Endothelial cell of umbilical vein (primary cell): ENCODE measurements around the gene GPATCH2. TPM values are rescaled to one million over a fixed set of nuclear protein-coding genes. Genes with fewer than 3 reads are reported as not detected.
"Not testable (repeated sequence)": the region's sequence is repeated elsewhere in the genome, so short reads cannot be mapped to it uniquely, and the experiment has no call there.

ENCODE experiments used
- BruUV-seq: library from RNA; stranded (reverse); fragments of 400-500 nt; replicated peaks from 2 replicates; lab custom pipeline; 2021; lab: Mats Ljungman, UMichigan
- CTCF ChIA-PET: fragments of 300-600, 350-600 bp; sonication (Branson Sonifier 250); formaldehyde crosslinking; loops from one replicate; lab custom pipeline; 2021; ENCODE audit warnings: antibody characterized with exemption, inconsistent platforms; lab: Charles Lee
- POLR2A ChIA-PET: fragments of 300-600, 350-600 bp; sonication (Branson Sonifier 250); formaldehyde crosslinking; loops from one replicate; lab custom pipeline; 2021; ENCODE audit warnings: antibody characterized with exemption, inconsistent platforms; lab: Charles Lee
- DNase-seq: peaks from one replicate; pipeline ENCODE4 v3.0.0-alpha.2; 2011; ENCODE audit warnings: low read depth, low spot score
- FAIRE-seq: peaks from 2 replicates; lab custom pipeline; 2011; peaks lifted over from hg19 to GRCh38; lab: Jason Lieb, UNC
- H2AFZ ChIP-seq: 2 replicates; pipeline ENCODE4 v1.6.0; 2012; ENCODE audit warnings: low read depth, low read length, control low read depth, inconsistent platforms
- H3K27ac ChIP-seq: 2 replicates; pipeline ENCODE4 v1.5.1; 2011; ENCODE audit warnings: low read depth, mild to moderate bottlenecking, control low read depth, low read length, moderate library complexity; ENCODE audit not compliant: insufficient read depth
- H3K27me3 ChIP-seq, 2 experiments: 2 replicates each; pipeline versions ENCODE4 v1.6.0 to v1.6.1; 2011; ENCODE audit warnings: low read length in 2 of 2, mixed read lengths in 1 of 2; ENCODE audit not compliant: control insufficient read depth in 2 of 2, insufficient read depth in 2 of 2
- H3K36me3 ChIP-seq, 2 experiments: 2 replicates in 1 of 2; 3 replicates in 1 of 2; pipeline ENCODE4 v1.5.1; 2011; ENCODE audit warnings: low read length in 2 of 2, mild to moderate bottlenecking in 1 of 2, moderate library complexity in 1 of 2; ENCODE audit not compliant: control insufficient read depth in 2 of 2, insufficient read depth in 2 of 2; ENCODE audit errors: extremely low read depth in 1 of 2
- H3K4me1 ChIP-seq: 3 replicates; pipeline ENCODE4 v1.5.1; 2011; ENCODE audit warnings: mild to moderate bottlenecking, low read length; ENCODE audit not compliant: control insufficient read depth, insufficient read depth; ENCODE audit errors: extremely low read depth
- H3K4me2 ChIP-seq: 2 replicates; pipeline ENCODE4 v1.6.1; 2011; ENCODE audit warnings: low read length, control low read depth, mixed read lengths; ENCODE audit not compliant: insufficient read depth
- H3K4me3 ChIP-seq, 3 experiments: fragments of 200-600 bp in 1 of 3; sonication (generic), shearing (Covaris generic) in 1 of 3; replicated peaks in 1 of 3; 2 replicates each; pipeline ENCODE4 v1.5.1; 2011 to 2016; ENCODE audit warnings: control low read depth in 3 of 3, low read length in 3 of 3, mild to moderate bottlenecking in 2 of 3, inconsistent platforms in 1 of 3, low read depth in 1 of 3, moderate library complexity in 1 of 3; ENCODE audit not compliant: insufficient read depth in 1 of 3
- H3K79me2 ChIP-seq: 2 replicates; pipeline ENCODE4 v1.6.0; 2012; ENCODE audit warnings: low read length, inconsistent platforms; ENCODE audit not compliant: control insufficient read depth, insufficient read depth
- H3K9ac ChIP-seq: replicated peaks from 2 replicates; pipeline ENCODE3; 2011; ENCODE audit warnings: low read length, control low read depth; ENCODE audit not compliant: insufficient read depth; ENCODE audit errors: extremely low read depth
- H3K9me1 ChIP-seq: replicated peaks from 3 replicates; pipeline ENCODE4 v1.6.0; 2011; ENCODE audit warnings: mild to moderate bottlenecking, low read length; ENCODE audit not compliant: control insufficient read depth, insufficient read depth; ENCODE audit errors: extremely low read depth
- H3K9me3 ChIP-seq: replicated peaks from 2 replicates; pipeline ENCODE4 v1.5.1; 2012; ENCODE audit warnings: low read length, inconsistent platforms; ENCODE audit not compliant: control insufficient read depth, insufficient read depth
- H4K20me1 ChIP-seq: replicated peaks from 2 replicates; pipeline ENCODE3; 2011; ENCODE audit warnings: mild to moderate bottlenecking, low read length; ENCODE audit not compliant: control insufficient read depth, insufficient read depth; ENCODE audit errors: extremely low read depth
- GATA2 ChIP-seq: IDR thresholded peaks from 2 replicates; pipeline ENCODE4 v1.7.0; 2011; ENCODE audit warnings: low read depth, mild to moderate bottlenecking, moderate library complexity, mixed read lengths, low read length; ENCODE audit not compliant: insufficient read length, insufficient read depth
- MYC ChIP-seq: IDR thresholded peaks from one replicate; pipeline ENCODE4 v1.6.1; 2011; ENCODE audit warnings: mild to moderate bottlenecking, low read depth, low read length
- POLR2A ChIP-seq: IDR thresholded peaks from 2 replicates; pipeline ENCODE4 v1.6.1; 2012; ENCODE audit warnings: low read depth, mild to moderate bottlenecking, control low read depth, low read length
- dilution Hi-C: fragments of 300-500 bp; cut with MboI; formaldehyde crosslinking; loops from one replicate; pipeline ENCODE4 v1.15.0; 2019; ENCODE audit warnings: low sequenced_read_pairs; ENCODE audit not compliant: extremely low pct_ligation_motif_present
- intact Hi-C: fragments of 100-400 bp; cut with micrococcal nuclease; formaldehyde crosslinking; loops from one replicate; pipeline ENCODE4 v1.10.0; 2022
- polyA plus RNA-seq, 4 experiments: library from polyadenylated mRNA; depleted of rRNA in 3 of 4; stranded (reverse) in 3 of 4; unstranded in 1 of 4; fragments of >200 nt; gene quantifications; 2 replicates each; pipeline versions ENCODE4 v1.2.1 to v1.2.3, GENCODE V29; 2011 to 2012; ENCODE audit warnings: missing spikeins in 1 of 4
- total RNA-seq: library from RNA; stranded (reverse); gene quantifications from 2 replicates; pipeline ENCODE4 v1.2.3, GENCODE V29; 2021
- TF ChIP-seq, protein P1 (sequence below), 2 donors: IDR thresholded peaks; 1 replicate in 1 of 2; 2 replicates in 1 of 2; pipeline ENCODE4 v1.5.1; 2011; ENCODE audit warnings: low read length in 2 of 2, mild to moderate bottlenecking in 2 of 2, moderate library complexity in 2 of 2, control low read depth in 1 of 2, inconsistent platforms in 1 of 2, low read depth in 1 of 2; ENCODE audit not compliant: insufficient read depth in 1 of 2; ENCODE audit errors: extremely low read depth in 1 of 2

GPATCH2 gene
- total and polyA plus RNA-seq, 2 donors (not counting 3 experiments of a cell fraction or from before 2014, with no cell fraction given) = 3.3 to 15.6 TPM

DNA sequence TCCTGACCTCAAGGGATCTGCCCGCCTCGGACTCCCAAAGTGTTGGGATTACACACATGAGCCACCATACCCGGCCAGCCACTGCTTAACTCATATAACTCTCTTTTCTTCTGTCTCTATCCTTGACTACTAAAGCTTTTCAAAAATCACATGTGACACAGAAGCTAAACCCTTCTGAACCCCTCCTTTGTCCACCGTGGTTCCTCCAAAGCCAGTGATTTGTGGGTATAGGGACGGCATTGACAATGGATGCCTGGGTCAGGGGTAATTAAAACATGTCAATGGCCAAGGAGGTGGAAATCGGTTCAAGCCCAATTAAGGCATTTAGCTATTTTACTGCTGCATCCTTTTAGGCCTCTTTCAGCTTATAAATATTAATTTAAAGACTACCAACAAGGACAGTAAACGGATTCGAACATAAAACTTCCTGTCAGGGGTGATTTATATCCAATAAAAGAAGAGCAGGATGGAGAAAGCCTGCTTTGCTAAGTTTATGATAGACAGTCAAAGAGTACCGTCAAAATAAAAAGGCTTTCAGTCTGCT is 242.3 kb downstream of the GPATCH2 start:
- no peaks in the 10 kb centered on the region for H3K9me3 ChIP-seq
- H2AFZ ChIP-seq = no peak overlapping the region
- TF ChIP-seq, protein P1, sequence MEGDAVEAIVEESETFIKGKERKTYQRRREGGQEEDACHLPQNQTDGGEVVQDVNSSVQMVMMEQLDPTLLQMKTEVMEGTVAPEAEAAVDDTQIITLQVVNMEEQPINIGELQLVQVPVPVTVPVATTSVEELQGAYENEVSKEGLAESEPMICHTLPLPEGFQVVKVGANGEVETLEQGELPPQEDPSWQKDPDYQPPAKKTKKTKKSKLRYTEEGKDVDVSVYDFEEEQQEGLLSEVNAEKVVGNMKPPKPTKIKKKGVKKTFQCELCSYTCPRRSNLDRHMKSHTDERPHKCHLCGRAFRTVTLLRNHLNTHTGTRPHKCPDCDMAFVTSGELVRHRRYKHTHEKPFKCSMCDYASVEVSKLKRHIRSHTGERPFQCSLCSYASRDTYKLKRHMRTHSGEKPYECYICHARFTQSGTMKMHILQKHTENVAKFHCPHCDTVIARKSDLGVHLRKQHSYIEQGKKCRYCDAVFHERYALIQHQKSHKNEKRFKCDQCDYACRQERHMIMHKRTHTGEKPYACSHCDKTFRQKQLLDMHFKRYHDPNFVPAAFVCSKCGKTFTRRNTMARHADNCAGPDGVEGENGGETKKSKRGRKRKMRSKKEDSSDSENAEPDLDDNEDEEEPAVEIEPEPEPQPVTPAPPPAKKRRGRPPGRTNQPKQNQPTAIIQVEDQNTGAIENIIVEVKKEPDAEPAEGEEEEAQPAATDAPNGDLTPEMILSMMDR (IDR thresholded peaks at IDR 0.05; ENCODE audit: extremely low read depth in 1 of 2, insufficient read depth in 1 of 2, low read depth in 1 of 2, low read length in 2 of 2) = no peak
- TF ChIP-seq GATA2 = no peak
- no peak for TF ChIP-seq MYC
- no peak for TF ChIP-seq POLR2A
- DNase-seq (no peak), FAIRE-seq (no peak)
- H3K4me3 ChIP-seq = no peak overlapping the region
- BruUV-seq = no TSS peak
- no peaks in the 10 kb centered on the region for H3K27me3 ChIP-seq
- no peak overlapping the region for H3K27ac ChIP-seq
- H3K79me2 ChIP-seq = no peaks in the 10 kb centered on the region
- H3K9ac ChIP-seq = no peak overlapping the region
- no peaks in the 10 kb centered on the region for H3K9me1 ChIP-seq
- intact Hi-C loops (no loop called here), dilution Hi-C loops (no loop called here)
- POLR2A ChIA-PET = no interaction called here
- CTCF ChIA-PET = no interaction called here
- H3K36me3 ChIP-seq = no peaks in the 10 kb centered on the region
- no peaks in the 10 kb centered on the region for H3K4me1 ChIP-seq
- H4K20me1 ChIP-seq = no peaks in the 10 kb centered on the region
- no peak overlapping the region for H3K4me2 ChIP-seq

DNA sequence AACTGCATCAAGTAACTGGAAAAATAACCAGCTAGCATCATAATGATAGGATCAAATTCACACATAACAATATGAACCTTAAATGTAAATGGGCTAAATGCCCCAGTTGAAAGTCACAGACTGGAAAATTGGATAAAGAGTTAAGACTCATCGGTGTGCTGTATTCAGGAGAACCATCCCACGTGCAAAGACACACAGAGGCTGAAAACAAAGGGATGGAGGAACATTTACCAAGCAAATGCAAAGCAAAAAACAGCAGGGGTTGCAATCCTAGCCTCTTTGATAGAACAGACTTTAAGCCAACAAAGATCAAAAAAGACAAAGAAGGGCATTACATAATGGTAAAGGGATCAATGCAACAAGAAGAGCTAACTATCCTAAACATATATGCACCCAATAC is 249.1 kb downstream of the GPATCH2 start:
- H3K9ac ChIP-seq, FAIRE-seq, dilution Hi-C loops, H4K20me1 ChIP-seq, H3K36me3 ChIP-seq, H3K9me1 ChIP-seq, H2AFZ ChIP-seq, H3K9me3 ChIP-seq, CTCF ChIA-PET, intact Hi-C loops, H3K4me3 ChIP-seq, DNase-seq, H3K27ac ChIP-seq, H3K79me2 ChIP-seq, H3K4me2 ChIP-seq, H3K27me3 ChIP-seq, H3K4me1 ChIP-seq, BruUV-seq, POLR2A ChIA-PET: not testable (repeated sequence)

DNA sequence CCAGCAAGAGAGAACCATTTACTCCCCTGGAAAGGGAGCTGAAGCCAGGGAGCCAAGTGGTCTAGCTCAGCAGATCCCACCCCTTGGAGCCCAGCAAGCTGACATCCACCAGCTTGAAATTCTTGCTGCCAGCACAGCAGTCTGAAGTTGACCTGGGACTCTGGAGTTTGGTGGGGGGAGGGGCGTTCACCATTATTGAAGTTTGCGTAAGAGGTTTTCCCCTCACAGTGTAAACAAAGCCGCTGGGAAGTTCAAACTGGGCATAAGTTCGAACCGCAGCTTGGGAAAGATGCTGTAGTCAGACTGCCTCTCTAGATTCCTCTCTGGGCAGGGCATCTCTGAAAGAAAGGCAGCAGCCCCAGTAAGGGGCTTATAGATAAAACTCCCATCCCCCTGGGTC is 251.1 kb downstream of the GPATCH2 start:
- H2AFZ ChIP-seq, H3K36me3 ChIP-seq, CTCF ChIA-PET, intact Hi-C loops, BruUV-seq, H4K20me1 ChIP-seq, dilution Hi-C loops, H3K79me2 ChIP-seq, H3K9me1 ChIP-seq, FAIRE-seq, H3K27ac ChIP-seq, POLR2A ChIA-PET, H3K4me1 ChIP-seq, H3K27me3 ChIP-seq, H3K9ac ChIP-seq, H3K4me2 ChIP-seq, DNase-seq, H3K4me3 ChIP-seq, H3K9me3 ChIP-seq: not testable (repeated sequence)
